SK-N-SH treated with all-trans-retinoic acid at 6 μM for 48 hours (cell line): Measurements from ENCODE around the gene PLAGL1.

Source experiments
- ATAC-seq: fragments of 200-7000 bp; cut with Tn5 transposase; 3 replicates; pipeline ENCODE4 v1.9.1; 2020; ENCODE audit warnings: mild to moderate bottlenecking, moderate library complexity
- ARNTL ChIP-seq: fragments of 450-650 bp; formaldehyde crosslinking; IDR thresholded peaks from 2 replicates; pipeline ENCODE4 v1.5.0; 2020; ENCODE audit warnings: low read depth, mild to moderate bottlenecking, moderate library complexity, borderline replicate concordance
- BACH2 ChIP-seq: fragments of 250-450 bp; sonication (Bioruptor Pico); IDR thresholded peaks from 2 replicates; pipeline ENCODE4 v1.9.0; 2021; ENCODE audit warnings: mild to moderate bottlenecking, borderline replicate concordance
- CSDC2 ChIP-seq: fragments of 250-450 bp; sonication (Bioruptor Pico); IDR thresholded peaks from 2 replicates; pipeline ENCODE4 v1.5.0; 2020; ENCODE audit warnings: mild to moderate bottlenecking, moderate library complexity
- ESRRG ChIP-seq: fragments of 250-450 bp; sonication (Bioruptor Pico); IDR thresholded peaks from 2 replicates; pipeline ENCODE4 v1.6.1; 2021; ENCODE audit warnings: mild to moderate bottlenecking
- GLIS3 ChIP-seq: fragments of 250-450 bp; sonication (Bioruptor Pico); IDR thresholded peaks from 2 replicates; pipeline ENCODE4 v1.5.0; 2020; ENCODE audit warnings: mild to moderate bottlenecking, moderate library complexity
- ISL1 ChIP-seq: fragments of 250-450 bp; sonication (Bioruptor Pico); IDR thresholded peaks from 2 replicates; pipeline ENCODE4 v2.1.2; 2022; ENCODE audit warnings: mild to moderate bottlenecking, moderate library complexity
- OSR1 ChIP-seq: fragments of 250-450 bp; sonication (Bioruptor Pico); IDR thresholded peaks from 2 replicates; pipeline ENCODE4 v1.8.0; 2022; ENCODE audit warnings: moderate library complexity, mild to moderate bottlenecking, inconsistent platforms
- POU6F1 ChIP-seq: fragments of 250-450 bp; sonication (Bioruptor Pico); IDR thresholded peaks from 2 replicates; pipeline ENCODE4 v1.8.0; 2021; ENCODE audit warnings: low read depth, mild to moderate bottlenecking, moderate library complexity, borderline replicate concordance
- PPARA ChIP-seq: fragments of 250-450 bp; sonication (Bioruptor Pico); IDR thresholded peaks from 2 replicates; pipeline ENCODE4 v1.5.0; 2020; ENCODE audit warnings: mild to moderate bottlenecking, borderline replicate concordance
- RARB ChIP-seq: fragments of 250-450 bp; sonication (Bioruptor Pico); IDR thresholded peaks from 2 replicates; pipeline ENCODE4 v1.8.0; 2021; ENCODE audit warnings: mild to moderate bottlenecking, moderate library complexity
- SNAI2 ChIP-seq: fragments of 250-450 bp; sonication (Bioruptor Pico); IDR thresholded peaks from 2 replicates; pipeline ENCODE4 v1.5.0; 2020; ENCODE audit warnings: mild to moderate bottlenecking, moderate library complexity
- TCF4 ChIP-seq: fragments of 250-450 bp; sonication (Bioruptor Pico); IDR thresholded peaks from 2 replicates; pipeline ENCODE4 v1.8.0; 2021; ENCODE audit warnings: mild to moderate bottlenecking, moderate library complexity, borderline replicate concordance
- TOX ChIP-seq: fragments of 250-450 bp; sonication (Bioruptor Pico); IDR thresholded peaks from 2 replicates; pipeline ENCODE4 v1.8.0; 2021; ENCODE audit warnings: mild to moderate bottlenecking, moderate library complexity, borderline replicate concordance
- TSHZ2 ChIP-seq: fragments of 250-450 bp; sonication (Bioruptor Pico); IDR thresholded peaks from 2 replicates; pipeline ENCODE4 v1.5.0; 2020; ENCODE audit warnings: mild to moderate bottlenecking, moderate library complexity
- ZC3H10 ChIP-seq: fragments of 250-450 bp; sonication (Bioruptor Pico); IDR thresholded peaks from 2 replicates; pipeline ENCODE4 v1.5.1; 2021; ENCODE audit warnings: mild to moderate bottlenecking, moderate library complexity
- ZFP3 ChIP-seq: fragments of 250-450 bp; sonication (Bioruptor Pico); IDR thresholded peaks from 2 replicates; pipeline ENCODE4 v1.5.0; 2020; ENCODE audit warnings: mild to moderate bottlenecking, moderate library complexity
- ZFP30 ChIP-seq: fragments of 450-650 bp; formaldehyde crosslinking; IDR thresholded peaks from 2 replicates; pipeline ENCODE4 v1.5.0; 2022; ENCODE audit warnings: mild to moderate bottlenecking, moderate library complexity
- ZNF565 ChIP-seq: fragments of 450-650 bp; formaldehyde crosslinking; conservative IDR thresholded peaks from 2 replicates; pipeline ENCODE4 v1.5.0; 2020; ENCODE audit warnings: low read depth, mild to moderate bottlenecking, moderate library complexity
- ZNF70 ChIP-seq: fragments of 450-650 bp; formaldehyde crosslinking; IDR thresholded peaks from 2 replicates; pipeline ENCODE4 v1.5.0; 2020; ENCODE audit warnings: mild to moderate bottlenecking, moderate library complexity
- ZNF8 ChIP-seq: fragments of 450-650 bp; formaldehyde crosslinking; IDR thresholded peaks from 2 replicates; pipeline ENCODE4 v1.5.0; 2020; ENCODE audit warnings: mild to moderate bottlenecking, moderate library complexity
- TF ChIP-seq, protein P1 (sequence below): fragments of 250-450 bp; sonication (Bioruptor Pico); IDR thresholded peaks from 2 replicates; pipeline ENCODE4 v1.5.1; 2021; ENCODE audit warnings: mild to moderate bottlenecking, moderate library complexity
- TF ChIP-seq, protein P2 (sequence below): fragments of 250-450 bp; sonication (Bioruptor Pico); IDR thresholded peaks from 2 replicates; pipeline ENCODE4 v1.5.1; 2020; ENCODE audit warnings: low read depth, mild to moderate bottlenecking, moderate library complexity

Gene PLAGL1

GRCh38 chr6:143937668-143937970 is 70.4 kb downstream of the PLAGL1 start:
- ATAC-seq = no peak
- TF ChIP-seq ZFP30 (no peak), TOX (no peak), TSHZ2 (CRISPR knock-in tag) (no peak)

GRCh38 chr6:143936778-143937667 is 71.0 kb downstream of the PLAGL1 start:
- TF ChIP-seq PPARA (CRISPR knock-in tag) (no peak), SNAI2 (CRISPR knock-in tag) (no peak), ZFP30 (no peak), ZFP3 (CRISPR knock-in tag) (no peak), ARNTL (no peak), CSDC2 (CRISPR knock-in tag) (no peak), RARB (CRISPR knock-in tag) (no peak)
- ATAC-seq = no peak

DNA sequence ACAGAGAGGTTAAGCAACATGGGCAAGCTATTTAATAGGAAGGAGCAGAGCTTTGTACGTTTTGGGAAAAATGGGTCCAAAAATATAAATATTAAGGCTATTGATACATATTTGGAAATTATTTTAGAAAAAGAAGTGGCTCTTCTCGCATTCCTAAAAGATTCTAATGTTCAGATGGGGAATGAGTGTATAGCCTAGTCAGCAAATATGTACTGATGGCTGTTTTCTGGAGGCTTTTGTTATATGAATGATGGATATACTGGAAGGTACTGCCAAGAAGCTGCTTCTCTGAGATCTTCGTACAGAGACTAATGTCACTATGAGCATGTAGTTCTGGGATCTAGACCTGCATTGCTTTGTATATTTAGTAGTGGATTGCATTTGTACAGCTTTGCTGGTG is 71.7 kb downstream of the PLAGL1 start:
- no peak for ATAC-seq
- TF ChIP-seq, protein P1, sequence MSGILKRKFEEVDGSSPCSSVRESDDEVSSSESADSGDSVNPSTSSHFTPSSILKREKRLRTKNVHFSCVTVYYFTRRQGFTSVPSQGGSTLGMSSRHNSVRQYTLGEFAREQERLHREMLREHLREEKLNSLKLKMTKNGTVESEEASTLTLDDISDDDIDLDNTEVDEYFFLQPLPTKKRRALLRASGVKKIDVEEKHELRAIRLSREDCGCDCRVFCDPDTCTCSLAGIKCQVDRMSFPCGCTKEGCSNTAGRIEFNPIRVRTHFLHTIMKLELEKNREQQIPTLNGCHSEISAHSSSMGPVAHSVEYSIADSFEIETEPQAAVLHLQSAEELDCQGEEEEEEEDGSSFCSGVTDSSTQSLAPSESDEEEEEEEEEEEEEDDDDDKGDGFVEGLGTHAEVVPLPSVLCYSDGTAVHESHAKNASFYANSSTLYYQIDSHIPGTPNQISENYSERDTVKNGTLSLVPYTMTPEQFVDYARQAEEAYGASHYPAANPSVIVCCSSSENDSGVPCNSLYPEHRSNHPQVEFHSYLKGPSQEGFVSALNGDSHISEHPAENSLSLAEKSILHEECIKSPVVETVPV (CRISPR knock-in tag) = no peak
- no peak for TF ChIP-seq TCF4 (CRISPR knock-in tag)
- TF ChIP-seq ISL1 (CRISPR knock-in tag) = no peak
- no peak for TF ChIP-seq OSR1
- TF ChIP-seq ZNF565 = no peak
- no peak for TF ChIP-seq TOX
- no peak for TF ChIP-seq BACH2 (CRISPR knock-in tag)
- TF ChIP-seq ZFP30 = no peak
- no peak for TF ChIP-seq ZNF8 (CRISPR knock-in tag)
- TF ChIP-seq, protein P2, sequence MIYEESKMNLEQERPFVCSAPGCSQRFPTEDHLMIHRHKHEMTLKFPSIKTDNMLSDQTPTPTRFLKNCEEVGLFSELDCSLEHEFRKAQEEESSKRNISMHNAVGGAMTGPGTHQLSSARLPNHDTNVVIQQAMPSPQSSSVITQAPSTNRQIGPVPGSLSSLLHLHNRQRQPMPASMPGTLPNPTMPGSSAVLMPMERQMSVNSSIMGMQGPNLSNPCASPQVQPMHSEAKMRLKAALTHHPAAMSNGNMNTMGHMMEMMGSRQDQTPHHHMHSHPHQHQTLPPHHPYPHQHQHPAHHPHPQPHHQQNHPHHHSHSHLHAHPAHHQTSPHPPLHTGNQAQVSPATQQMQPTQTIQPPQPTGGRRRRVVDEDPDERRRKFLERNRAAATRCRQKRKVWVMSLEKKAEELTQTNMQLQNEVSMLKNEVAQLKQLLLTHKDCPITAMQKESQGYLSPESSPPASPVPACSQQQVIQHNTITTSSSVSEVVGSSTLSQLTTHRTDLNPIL = no peak
- TF ChIP-seq ZNF70 = no peak
- TF ChIP-seq POU6F1 (CRISPR knock-in tag) = no peak
- TF ChIP-seq ZC3H10 (CRISPR knock-in tag) = no peak
- no peak for TF ChIP-seq TSHZ2 (CRISPR knock-in tag)
- TF ChIP-seq SNAI2 (CRISPR knock-in tag) = no peak
- no peak for TF ChIP-seq CSDC2 (CRISPR knock-in tag)
- TF ChIP-seq ARNTL = no peak
- no peak for TF ChIP-seq RARB (CRISPR knock-in tag)
- TF ChIP-seq ESRRG = no peak
- no peak for TF ChIP-seq GLIS3
